MM.1S (cell line): Measurements from ENCODE around the gene ETHE1.

Source experiments
- EZH2phosphoT487 ChIP-seq: fragments of 300-600 bp; sonication (generic); IDR thresholded peaks from 2 replicates; pipeline ENCODE4 v1.6.1; 2018; ENCODE audit warnings: antibody characterized with exemption, low read length
- TF ChIP-seq, protein P1 (sequence below): fragments of 300-600 bp; sonication (generic); IDR thresholded peaks from 2 replicates; pipeline ENCODE4 v1.5.1; 2016; ENCODE audit warnings: antibody characterized with exemption, low read length, mixed read lengths

- TF ChIP-seq, protein P1, sequence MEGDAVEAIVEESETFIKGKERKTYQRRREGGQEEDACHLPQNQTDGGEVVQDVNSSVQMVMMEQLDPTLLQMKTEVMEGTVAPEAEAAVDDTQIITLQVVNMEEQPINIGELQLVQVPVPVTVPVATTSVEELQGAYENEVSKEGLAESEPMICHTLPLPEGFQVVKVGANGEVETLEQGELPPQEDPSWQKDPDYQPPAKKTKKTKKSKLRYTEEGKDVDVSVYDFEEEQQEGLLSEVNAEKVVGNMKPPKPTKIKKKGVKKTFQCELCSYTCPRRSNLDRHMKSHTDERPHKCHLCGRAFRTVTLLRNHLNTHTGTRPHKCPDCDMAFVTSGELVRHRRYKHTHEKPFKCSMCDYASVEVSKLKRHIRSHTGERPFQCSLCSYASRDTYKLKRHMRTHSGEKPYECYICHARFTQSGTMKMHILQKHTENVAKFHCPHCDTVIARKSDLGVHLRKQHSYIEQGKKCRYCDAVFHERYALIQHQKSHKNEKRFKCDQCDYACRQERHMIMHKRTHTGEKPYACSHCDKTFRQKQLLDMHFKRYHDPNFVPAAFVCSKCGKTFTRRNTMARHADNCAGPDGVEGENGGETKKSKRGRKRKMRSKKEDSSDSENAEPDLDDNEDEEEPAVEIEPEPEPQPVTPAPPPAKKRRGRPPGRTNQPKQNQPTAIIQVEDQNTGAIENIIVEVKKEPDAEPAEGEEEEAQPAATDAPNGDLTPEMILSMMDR = no peak
- TF ChIP-seq EZH2phosphoT487 = no peak
Observed at GRCh38 chr19:43462383-43462782, 64.6 kb downstream of the ETHE1 start.
